Stimulated activated CD4-positive, alpha-beta T cell treated with anti-CD3 and anti-CD28 coated beads, TNF-alpha, amount 100 ng/mL, for 48 hours (primary cell): ENCODE data around the gene MCM8.
A peak's percentile ranks its signal among the peaks of the same experiment; 100 is the strongest.

Experiments
- DNase-seq, 3 donors: peaks; one replicate each; pipeline ENCODE4 v3.0.0-alpha.2; 2020; ENCODE audit warnings: low read depth in 3 of 3

The MCM8 gene

GRCh38 chr20:5947276-5947675 is 3.2 kb upstream of the MCM8 start:
- peak in 1 of 3 donors; percentile 40 for DNase-seq

- no peak for DNase-seq
Measured at GRCh38 chr20:5949943-5950270, 545 bp upstream of the MCM8 start.

- DNase-seq: no peak
Measured at GRCh38 chr20:5967469-5967868, 17.0 kb downstream of the MCM8 start.

DNA sequence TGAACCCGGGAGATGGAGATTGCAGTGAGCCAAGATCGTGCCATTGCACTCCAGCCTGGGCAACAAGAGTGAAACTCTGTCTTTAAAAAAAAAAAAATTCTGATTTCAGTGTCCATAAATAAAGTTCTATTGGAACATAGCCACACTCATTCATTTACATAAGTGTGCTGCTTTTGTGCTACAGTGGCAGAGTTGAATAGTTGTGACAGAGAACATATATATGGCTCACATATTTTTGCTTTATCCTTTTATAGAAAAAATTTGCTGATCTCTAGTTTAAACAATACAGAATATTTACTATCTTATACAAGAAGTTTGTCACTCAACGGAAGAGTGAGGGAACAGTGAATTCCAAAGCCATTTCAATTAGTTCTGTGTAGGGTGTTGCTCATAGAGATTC is 18.0 kb downstream of the MCM8 start:
- DNase-seq: no peak

GRCh38 chr20:5969348-5969935 is 19.0 kb downstream of the MCM8 start:
- no peak for DNase-seq

GRCh38 chr20:5969940-5970339 is 19.5 kb downstream of the MCM8 start:
- no peak for DNase-seq

DNA sequence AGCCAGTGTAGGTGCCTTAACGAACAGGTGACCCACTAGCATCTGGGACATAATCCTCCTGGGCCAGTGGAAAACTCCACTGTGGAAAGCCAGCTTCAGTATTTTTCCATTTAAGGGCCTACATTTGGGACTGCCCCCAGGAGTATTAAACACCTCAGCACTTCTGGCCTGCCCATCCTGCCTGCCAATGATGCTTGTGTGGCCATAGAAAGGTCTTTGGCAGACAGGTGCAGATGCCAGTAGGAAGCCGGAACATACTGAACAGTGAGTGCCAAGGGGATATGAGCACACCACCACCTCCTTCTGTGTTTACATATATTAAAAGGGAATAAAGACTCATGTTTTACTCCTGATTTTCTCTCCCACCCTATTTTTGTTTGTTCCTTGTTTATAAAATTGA is 19.9 kb downstream of the MCM8 start:
- no peak for DNase-seq

DNA sequence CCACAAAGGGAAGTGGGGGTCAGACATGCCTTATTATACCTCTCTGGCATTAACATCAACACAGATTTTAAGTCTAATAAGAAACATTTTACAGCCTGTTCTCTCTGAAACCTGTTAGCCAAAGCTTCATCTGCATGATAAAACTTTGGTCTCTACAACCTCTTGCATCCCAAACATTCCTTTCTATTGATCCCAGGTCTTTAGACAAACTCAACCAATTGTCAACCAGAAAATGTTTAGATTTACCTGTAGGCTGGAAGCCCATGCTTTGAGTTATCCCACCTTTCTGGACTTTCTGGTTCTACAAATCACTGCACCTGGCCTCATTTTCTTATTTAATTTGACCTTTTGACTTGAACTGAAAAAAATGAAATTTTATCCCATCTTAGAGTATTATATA is 20.8 kb downstream of the MCM8 start:
- no peak for DNase-seq

DNA sequence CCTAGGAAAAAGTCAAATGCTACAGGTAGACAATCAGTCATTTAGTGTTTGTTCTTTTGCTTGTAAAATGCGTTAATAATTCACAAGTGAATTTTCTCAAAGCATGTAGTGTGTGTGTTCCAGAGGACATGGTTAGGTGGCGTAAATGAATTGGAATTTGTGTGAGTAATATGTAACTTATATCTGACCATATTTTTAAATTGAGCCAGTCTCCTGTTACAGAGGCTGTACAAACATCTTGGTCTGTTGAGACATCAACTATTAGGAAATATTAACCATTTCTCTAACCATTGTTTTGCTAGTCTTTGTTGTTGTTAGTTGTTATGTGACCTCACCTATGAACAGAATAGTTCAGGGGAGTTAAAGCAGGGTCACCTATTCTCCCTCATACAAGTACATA is 22.7 kb downstream of the MCM8 start:
- DNase-seq: no peak

DNA sequence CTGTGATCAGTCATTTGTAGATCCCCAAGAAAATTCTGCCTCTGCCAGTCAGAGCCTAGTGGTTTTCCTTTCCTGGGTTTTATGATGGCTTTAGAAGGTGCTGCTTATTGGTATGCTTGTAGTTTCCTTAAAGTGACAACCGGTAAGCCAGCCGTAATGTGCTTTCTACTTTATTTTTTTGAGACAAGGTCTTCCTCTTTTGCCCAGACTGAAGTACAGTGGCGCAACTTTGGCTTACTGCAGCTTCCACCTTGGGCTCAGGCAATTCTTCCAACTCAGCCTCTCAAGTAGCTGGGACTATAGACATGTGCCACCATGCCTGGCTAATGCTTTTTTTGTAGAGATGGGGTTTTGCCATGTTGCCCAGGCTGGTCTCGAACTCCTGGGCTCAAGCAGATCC is 23.5 kb downstream of the MCM8 start:
- no peak for DNase-seq

DNA sequence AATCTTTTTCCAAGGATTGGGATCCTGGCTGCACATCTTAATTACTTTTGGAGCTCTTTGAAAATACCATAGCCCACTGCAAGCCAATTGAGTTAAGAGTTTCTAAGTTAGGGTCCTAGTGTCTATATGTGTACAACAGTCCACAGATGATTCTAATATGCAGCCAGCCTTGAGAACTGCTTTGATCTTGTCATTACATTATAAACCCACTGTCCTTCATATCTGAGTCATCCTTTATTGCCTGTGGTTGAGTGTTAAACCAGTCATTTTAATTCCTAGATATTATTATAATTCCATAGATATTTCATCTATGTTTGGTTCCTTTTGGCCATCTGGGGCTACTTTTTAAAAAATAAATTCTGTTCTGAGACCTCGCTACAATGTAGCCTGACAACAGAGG is 24.1 kb downstream of the MCM8 start:
- DNase-seq: no peak

- DNase-seq: no peak
Measured at GRCh38 chr20:5975778-5976177, 25.3 kb downstream of the MCM8 start.

GRCh38 chr20:5977223-5977622 is 26.8 kb downstream of the MCM8 start:
- DNase-seq: no peak

GRCh38 chr20:5977975-5978374 is 27.5 kb downstream of the MCM8 start:
- no peak for DNase-seq

DNA sequence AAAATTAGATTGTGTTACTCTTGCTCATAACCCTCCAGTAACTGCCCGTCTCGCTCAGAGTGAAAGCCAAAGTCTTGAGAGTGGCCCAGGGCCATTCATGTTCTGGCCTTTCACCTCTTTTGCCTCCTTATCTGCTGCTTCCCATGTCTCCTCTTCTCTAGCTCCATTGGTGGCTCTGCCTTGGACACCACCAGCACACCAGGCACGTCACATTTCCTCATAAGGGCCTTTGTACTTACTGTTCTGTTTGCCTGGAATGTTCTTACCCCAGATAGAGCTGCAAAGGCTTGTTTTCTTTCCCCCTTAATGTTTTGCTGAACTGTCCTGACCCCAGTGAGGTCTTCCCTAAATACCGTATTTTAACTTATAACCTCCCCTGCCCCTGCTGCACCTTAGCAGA is 29.3 kb downstream of the MCM8 start:
- DNase-seq: no peak

DNA sequence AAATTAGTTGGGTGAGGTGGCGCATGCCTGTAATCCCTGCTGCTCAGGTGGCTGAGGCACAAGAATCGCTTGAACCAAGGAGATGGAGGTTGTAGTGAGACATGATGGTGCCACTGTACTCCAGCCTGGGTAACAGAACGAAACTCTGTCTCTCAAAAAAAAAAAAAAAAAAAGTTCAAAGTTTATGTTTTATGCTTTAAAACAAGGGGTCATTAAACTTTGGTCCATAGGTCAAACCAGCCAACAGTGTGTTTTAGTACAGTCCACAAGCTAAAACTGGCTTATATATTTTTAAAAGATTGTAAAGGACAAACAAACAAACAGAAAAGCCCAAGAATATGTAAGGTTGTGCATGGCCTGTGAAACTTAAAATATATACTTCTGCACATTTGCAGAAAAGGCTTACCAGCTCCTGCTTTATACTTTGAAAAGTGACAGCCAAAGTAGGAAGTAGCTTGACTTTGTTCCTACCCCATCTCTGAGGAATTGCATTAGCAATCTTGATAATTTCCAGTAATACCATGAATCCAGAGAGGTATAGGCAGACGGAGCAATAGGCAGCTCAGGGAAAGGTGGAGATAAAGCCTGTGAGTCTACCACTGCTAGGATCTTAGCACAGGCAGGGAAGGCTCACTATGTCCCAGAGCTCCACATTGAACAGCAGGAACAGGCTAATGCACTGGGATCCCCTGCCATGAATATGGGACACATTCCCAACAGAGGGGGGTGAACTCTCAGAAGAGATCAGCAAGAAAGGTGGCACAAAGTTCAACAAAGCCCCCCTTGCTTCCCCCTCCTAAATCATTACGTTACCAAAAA is 30.5 kb downstream of the MCM8 start:
- no peak for DNase-seq

GRCh38 chr20:5987383-5987782 is 36.9 kb downstream of the MCM8 start:
- DNase-seq: no peak

DNA sequence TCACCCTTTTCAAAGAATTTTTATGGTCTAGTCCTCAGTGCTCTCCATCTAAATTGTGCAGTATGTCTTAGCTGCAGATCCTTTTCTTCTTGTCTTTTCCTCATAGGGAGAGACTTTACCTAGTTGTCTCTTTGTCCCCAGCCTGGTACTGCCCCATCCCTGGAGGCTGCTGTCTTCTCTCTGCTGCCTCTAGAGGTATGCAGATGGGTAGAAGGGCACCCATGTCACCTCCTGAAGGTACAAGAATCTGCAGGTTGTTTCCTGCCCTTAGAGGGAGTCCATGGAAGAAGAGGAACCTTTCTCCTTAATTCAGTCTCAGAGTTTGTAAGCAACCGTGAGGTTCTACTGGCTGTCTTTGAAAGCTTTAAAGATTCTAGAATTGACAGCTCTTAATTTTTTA is 39.1 kb downstream of the MCM8 start:
- DNase-seq: no peak

DNA sequence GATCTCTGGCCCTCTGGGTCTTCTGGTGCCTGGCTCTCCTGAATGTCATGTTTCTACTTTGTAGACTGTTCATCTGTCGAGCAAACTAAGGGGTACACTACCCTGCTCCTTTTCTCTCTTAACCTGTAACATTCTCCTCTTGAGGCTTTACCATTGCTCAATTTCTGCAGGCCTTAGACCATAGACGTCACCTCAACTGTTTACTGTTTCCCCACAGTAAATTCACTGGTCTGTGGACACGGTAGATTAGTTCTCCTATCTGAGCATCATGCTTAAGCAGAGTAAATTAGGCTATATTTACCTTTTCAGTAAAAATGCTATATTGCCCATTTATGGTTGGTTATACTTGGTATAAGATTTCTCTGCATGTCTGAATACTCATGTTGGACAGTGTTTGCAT is 40.5 kb downstream of the MCM8 start:
- DNase-seq: no peak

DNA sequence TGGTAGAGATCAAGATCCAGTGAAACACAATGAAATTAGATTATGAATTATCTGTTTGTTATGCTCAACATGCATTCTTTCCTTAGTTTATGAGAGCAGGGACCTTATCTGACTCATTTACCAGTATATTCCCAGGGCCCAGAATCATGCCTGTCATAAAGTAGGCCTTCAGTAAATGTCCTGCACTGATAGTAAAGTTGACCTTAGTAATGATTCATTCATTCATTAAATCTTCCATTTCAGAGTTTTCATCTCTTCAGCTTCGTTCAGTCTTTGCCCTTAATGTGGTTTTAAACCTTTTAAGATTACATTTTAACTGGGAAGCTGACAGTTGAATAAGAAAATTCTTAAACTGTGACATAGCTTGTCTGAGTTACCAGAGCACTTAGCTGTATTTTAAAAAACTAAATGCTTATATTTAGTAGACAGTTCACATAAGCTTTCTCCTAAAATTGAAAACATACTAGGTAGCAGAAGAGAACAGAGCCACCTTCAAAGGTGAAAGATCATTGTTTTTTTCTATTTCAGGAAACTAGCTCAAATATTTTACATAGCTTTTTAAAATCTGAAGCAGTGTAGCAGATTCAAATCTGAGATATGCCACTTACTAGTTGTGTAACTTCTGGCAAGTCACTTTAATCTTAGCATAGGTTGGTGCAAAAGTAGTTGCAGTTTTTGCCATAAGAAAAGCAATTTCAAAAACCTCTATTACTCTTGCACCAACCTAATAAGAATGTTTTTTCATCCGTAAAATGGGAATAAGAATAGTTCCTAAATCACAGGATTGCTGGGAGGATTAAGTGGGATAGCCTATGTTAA is 41.4 kb downstream of the MCM8 start:
- DNase-seq: no peak

DNA sequence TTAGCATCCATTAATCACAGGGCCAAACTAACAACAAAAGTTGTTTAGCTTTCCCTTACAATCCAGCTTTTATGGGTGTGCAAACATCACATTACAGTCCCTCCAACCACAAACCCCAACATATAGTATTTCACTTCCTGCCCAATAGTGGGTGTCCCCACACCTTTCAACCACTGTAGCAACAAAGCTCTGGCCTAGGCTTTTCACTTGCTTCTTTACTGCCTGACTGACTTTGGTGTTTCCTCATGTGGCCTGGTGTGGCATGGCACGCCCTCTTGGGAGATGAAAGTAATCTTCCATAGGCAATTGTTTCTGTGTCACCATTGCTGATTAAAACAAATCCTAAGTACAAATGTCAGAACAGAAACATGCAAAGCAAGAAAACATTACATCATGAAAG is 46.3 kb downstream of the MCM8 start:
- peak in 1 of 3 donors; percentile 20 for DNase-seq

- no peak for DNase-seq
Measured at GRCh38 chr20:5999783-6000182, 49.3 kb downstream of the MCM8 start.

- no peak for DNase-seq
Measured at GRCh38 chr20:6000871-6001270, 50.4 kb downstream of the MCM8 start.
